GM18873 (cell line): ENCODE measurements around the gene SLC45A1.

Source experiments
- ATAC-seq: cut with Tn5 transposase; IDR thresholded peaks from one replicate; pipeline ENCODE4 v1.9.1; 2021; ENCODE audit warnings: mild to moderate bottlenecking, moderate library complexity, moderate number of reproducible peaks; ENCODE audit not compliant: unreplicated experiment, low FRiP score

SLC45A1 gene

DNA sequence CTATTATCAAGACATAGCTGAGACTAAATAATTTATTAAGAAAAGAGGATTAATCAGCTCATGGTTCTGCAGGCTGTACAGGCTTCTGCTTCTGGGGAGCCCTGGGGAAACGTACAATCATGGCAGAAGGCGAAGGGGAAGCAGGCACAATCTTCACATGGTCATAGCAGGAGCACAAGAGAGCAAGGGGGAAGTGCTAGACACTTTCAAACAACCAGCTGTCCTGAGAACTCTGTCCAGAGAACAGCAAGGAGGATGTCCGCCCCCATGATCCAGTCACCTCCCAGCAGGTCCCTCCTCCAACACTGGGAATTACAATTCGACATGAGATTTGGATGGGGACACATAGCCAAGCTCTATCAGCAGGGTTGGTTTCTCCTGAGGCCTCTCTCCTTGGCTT is 10.3 kb upstream of the SLC45A1 start:
- no peak for ATAC-seq

DNA sequence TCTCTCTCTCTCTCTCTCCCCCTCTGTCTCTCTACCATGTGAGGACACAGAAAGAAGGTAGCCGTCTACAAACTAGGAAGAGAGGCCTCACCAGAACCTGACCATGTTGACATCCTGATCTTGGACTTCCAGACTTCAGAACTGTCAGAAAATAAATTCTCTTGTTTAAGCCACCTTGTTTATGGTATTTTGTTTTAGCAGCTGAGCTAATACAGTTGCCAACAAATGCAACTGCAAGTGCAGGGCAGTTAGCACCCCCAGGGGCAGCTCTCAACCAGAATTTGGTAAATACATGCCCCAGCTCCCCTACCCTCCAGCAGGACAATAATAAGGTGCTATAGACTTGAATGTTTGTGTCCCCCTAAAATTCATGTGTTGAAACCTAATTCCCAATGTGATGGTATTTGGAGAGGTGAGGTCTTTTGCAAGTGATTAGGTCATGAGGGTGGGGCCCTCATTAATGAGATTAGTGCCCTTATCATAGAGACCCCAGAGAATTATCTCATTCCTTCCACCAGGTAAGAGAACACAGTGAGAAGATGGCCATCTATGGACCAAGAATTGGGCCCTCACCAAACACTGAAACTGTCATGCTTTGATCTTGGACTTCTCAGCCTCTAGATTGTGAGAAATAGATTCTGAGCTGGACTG is 6.7 kb upstream of the SLC45A1 start:
- no peak for ATAC-seq

DNA sequence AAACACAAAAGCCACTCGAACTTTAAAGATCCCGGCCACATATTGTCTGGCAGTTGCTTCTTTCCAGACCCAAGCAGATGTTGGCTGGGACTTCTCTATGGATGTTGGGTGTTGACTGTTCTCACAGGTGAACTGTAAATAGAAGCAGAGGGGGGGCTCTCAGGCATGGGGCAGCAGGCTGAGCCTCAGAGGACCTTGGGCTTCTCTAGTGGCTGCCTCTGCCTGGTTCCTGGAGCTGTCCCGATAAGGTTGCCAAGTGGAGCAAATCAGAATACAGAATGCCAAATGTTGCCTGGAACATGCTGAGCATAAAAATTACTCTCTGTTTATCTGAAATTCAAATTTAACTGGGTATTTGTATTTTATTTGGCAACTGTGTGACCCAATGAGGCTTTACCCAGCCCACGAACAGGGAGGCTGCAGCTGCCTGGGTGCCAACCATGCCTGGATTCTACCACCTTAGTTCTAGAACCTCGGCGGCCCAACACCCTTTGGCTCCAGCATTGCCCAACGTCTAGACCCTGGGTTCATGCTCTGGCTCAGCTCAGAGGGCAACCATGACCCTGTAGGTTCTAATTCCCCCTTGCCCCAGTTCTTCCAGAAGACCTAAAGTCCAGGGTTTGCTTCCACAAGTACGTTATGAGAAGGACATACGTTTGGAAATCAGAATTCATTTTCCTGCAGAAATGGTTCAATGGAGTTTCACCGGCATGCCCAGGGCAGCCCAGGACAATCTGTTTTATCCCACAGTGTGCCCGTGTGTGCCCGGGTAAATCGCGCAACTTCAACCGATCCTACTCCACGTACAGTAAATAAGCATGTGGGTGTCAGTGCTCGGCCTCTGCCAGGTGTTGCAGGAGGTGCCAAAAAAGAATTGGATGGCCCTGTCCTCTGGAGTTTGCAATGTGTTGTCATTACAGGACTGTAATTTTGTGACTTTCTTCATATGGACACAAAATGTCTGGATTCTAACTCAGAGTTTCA is 5.4 kb upstream of the SLC45A1 start:
- no peak for ATAC-seq

DNA sequence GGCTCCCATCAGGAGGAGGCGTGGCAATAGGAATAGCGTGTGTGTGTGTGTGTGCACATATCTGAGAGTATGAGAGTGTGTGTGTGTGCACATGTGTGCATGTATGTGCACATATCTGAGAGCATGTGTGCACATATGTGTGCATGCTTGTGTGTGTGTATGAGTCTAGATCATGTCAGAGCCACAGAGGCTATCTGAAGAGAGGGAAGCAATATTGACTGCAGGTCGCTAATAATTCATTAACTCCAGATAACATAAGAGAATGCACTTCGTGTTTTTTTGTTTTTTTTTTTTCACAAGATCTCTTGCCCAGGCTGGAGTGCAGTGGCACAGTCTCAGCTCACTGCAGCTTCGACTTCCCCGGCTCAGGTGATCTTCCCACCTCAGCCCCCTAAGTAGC is 4.7 kb upstream of the SLC45A1 start:
- ATAC-seq, result no peak

DNA sequence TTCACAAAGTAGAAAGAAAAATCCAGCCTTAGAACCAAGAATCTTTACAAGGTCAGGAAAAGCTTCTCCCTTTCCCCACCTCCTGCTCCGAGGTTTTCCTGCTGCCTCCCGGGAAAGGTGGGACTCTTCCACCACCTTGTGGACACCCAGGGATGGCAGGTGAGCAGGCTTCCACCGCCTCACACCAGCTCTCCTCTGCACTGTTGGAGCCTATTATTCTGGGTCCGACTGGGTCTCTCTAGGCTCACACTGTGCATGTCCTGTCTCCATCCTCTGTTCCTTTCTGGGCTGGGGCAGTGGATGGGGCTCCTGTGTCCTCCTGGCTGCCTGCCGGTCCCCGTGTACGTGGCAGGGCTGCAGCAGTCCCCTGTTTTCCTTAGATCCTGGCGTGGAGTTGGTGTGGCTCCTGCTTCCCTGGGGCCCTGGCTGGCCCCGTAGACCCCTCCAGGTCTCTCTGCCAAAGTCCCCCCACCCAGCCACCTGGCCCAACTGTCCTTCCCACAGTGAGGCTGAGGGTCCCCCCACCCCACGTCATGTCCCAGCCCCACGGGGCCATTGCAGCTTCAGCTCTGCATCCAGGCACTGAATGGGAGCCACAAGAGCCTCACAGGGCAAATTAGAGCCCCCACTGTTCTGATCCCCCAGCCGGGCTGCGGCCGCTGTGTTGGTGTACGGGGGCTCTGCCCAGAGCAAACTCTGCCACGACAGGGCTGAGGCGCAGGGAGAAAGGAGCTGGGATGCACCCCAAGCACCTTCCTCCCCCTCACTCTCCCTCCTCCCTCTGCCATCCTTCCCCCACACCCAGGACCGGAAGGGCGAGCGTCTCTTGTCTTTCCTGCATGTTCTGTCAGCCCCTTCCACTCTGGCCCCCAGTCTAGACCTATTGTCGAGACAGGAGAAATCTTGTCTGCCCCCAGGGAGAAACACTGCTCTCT is 3.3 kb upstream of the SLC45A1 start:
- no peak for ATAC-seq

DNA sequence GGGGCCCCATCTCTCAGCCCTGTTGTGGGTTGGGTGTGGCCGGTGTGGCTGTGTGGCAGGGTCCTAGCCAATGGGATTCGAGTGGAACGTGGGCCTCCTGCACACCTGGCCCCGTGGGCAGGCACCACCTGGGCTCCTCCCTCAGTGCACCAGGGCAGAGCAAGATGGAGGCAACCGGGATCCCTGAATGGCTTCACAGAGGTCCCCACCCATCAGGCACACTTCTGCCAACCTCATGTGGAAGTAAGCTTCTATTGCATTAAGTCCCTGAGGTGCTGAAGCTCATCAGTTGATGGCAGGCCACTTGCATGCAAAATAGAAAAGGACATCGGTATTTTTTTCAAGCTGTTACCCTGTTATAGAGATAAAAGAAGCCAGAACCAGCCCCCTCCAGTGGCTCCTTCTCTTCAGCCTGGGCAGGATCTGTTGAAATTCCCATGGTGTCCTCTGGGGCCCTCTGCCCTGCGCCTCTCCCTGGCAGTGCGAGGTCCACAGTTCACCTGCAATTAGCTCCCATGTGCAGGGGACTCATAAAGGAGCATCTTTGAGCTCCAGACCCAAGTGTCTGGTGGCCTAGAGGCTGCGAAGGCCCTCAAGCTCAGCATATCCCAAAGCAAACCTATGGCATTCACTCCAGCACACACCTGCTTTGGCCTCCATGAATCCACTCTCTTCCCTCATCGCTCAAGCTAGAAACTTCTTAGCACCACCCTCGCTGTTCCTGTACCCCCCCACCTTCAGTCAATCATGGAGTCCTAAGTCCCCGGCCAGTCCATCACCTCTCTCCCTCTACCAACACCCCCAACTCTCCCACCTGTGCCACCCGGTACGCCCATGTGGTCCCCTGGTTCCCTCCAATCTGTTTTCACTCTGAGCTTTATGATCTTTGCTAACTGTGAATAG is 2.1 kb upstream of the SLC45A1 start:
- ATAC-seq, result no peak

DNA sequence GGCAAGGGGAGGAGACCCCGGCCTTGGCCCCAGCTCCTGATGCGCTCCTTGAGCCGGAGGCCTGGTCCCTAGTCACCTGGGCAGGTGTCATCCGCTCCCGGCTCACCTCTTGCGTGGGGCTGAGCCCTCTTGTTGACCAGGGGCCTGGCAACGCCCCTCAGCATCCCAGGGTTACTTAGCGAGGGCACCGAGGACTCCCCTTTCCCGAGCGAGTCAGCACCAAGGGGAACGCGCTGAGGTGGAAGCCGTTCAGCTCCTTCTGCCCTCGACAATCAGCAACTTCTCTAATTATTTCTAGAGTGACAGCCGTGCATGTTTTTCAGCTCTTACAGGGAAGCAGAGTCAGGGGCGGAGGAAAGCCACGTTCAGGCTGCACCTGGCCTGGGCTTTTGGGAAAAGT is 522 bp downstream of the SLC45A1 start:
- no peak for ATAC-seq

DNA sequence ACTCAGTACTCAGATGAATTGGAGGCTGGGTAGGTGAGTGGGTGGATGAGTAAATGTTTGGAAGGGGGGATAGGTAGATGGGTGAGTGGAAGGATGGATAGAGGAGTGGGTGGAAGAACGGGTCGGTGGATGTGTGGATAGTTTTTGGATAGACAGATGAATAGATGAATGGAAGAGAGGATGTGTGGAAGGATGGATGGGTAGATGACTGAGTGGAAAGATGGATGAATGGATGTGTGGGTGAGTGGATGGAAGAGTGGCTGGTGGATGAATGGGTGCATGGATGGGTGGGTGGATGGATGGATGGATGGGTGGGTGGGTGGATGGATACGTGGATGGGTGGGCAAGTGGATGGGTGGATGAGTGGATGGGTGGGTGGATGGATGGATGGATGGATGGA is 3.7 kb downstream of the SLC45A1 start:
- ATAC-seq, result no peak

DNA sequence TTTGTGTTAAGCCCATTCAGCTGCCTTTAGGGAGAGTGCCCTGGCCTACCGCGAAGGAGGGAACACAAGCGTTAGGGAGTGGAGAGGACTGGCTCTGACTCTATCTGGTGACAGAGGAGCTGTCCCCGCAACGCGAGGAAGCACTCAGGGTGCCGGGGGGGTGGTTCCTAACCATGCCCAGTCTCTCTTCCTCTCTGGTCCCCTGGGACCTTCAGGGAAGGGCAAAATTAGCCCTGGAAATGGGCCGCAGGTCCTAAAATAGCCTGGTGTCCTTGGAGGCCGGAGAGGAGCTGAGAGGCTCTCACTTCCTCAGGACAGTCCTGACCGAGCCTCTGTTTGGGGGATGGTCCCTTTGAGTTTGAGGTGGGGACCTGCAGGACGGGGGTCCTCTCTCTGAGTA is 5.8 kb downstream of the SLC45A1 start:
- ATAC-seq, result no peak

DNA sequence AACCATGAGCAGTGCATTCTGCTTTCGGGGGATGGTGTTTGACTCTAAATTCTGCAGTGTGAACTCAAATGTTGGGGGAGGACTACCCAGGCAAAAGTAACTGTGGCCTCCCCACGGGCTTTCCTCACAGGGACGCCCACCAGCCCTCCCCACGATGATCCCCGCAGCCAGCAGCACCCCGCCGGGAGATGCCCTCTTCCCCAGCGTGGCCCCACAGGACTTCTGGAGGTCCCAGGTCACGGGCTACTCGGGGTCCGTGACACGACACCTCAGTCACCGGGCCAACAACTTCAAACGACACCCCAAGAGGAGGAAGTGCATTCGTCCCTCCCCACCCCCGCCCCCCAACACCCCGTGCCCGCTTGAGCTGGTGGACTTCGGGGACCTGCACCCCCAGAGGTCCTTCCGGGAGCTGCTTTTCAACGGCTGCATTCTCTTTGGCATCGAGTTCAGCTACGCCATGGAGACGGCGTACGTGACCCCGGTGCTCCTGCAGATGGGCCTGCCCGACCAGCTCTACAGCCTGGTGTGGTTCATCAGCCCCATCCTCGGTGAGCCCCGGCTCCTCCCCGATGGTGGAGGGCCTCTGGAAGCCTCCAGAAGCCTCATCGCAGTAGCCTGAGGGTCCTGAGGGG is 6.4 kb downstream of the SLC45A1 start:
- no peak for ATAC-seq

DNA sequence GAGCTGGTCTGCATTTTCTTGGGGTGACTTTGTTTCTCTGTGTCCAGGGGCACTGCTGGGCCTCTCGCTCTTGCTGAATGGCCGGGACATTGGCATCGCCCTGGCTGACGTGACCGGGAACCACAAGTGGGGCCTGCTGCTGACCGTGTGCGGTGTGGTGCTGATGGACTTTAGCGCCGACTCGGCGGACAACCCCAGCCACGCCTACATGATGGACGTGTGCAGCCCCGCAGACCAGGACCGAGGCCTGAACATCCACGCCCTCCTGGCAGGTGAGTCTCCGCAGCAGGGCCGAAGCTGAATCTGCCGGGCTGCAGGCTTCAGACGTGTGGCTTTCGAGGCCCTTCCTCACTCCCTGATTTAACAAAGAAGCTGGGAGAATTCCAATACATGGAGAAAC is 7.9 kb downstream of the SLC45A1 start:
- ATAC-seq, result no peak

DNA sequence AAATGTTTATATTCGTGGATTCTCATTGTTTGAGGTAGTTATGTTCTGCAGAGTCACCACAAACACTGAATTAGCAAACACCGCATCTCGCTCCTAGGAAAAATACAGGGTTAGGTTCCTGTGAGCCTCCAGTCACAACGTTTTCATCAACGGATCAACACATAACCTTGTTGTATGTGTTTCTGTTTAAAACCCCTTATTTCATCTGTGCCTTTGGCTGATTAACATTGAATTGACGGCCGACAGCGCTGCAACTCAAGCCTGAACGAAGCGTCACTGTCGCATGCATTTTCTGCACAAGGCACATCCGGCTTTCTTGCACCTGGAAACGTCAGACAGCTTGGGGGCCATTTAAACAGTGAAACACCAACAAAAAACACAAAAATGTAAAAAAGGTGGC is 8.4 kb downstream of the SLC45A1 start:
- ATAC-seq, result no peak

DNA sequence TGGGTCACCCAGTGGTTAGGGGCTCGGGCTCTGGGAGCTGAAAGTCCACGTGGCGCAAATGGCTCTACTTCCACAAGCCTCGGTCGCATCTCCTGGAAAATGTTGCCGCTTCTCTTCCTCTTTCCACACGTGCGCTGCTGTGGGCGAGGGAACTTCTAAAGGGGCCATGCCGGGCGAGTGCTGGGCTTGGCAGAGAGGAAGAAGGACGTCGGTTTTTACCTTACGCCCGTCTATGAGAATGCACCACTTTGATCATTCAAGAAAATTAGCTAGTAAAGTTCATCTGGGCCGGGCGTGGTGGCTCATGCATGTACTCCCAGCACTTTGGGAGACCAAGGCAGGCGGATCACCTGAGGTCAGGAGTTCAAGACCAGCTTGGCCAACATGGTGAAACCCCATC is 10.4 kb downstream of the SLC45A1 start:
- no peak for ATAC-seq

DNA sequence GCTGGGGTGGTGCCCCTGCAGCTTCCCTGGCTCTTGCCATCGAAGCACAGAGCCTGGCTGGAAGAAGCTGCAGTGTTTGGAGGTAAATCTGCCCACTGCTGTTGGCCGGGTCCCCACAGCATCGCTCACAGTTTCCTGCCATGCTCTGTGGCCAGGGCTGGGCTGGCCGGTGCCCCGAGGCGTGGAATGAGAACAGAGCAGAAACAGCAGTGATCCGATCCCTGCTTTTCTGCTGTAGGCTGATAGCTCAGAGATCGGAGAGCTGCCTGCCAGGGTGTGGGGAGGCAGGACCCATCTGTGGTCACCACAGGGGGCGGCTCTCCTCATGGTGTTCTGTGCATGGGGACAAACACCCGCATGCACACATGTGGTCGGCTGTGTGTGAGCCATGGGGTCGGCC is 11.5 kb downstream of the SLC45A1 start:
- ATAC-seq, result no peak

DNA sequence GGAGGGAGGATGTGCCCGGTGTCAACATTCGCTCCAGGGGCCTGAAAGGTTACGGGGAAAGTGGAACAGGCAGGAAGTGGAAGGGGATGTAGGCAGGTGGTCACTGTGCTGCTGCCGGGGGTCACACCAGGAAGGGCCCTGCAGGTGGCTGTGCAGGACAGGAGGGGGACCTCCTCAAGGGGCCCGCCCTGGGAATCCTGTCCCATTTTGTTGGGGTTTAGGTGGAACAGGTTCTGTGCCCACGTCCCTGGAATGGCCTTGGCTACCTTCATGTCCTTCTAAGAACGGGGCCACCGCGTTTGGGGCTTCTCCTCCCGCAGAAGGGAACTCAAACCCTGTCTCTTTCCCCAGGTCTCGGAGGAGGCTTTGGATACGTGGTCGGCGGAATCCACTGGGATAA is 11.9 kb downstream of the SLC45A1 start:
- ATAC-seq, result no peak

DNA sequence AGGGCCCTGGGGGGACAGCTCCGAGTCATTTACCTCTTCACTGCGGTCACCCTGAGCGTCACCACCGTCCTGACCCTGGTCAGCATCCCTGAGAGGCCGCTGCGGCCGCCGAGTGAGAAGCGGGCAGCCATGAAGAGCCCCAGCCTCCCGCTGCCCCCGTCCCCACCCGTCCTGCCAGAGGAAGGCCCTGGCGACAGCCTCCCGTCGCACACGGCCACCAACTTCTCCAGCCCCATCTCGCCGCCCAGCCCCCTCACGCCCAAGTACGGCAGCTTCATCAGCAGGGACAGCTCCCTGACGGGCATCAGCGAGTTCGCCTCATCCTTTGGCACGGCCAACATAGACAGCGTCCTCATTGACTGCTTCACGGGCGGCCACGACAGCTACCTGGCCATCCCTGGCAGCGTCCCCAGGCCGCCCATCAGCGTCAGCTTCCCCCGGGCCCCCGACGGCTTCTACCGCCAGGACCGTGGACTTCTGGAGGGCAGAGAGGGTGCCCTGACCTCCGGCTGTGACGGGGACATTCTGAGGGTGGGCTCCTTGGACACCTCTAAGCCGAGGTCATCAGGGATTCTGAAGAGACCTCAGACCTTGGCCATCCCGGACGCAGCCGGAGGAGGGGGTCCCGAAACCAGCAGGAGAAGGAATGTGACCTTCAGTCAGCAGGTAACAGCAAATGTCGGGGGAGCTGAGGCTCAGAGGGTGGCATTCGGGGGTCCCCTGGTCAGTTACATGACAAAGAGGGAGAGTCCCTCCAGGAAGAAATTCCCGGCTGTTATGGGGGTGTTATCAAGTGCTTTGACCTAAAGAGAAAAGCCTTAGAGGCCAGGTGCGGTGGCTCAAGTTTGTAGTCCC is 12.6 kb downstream of the SLC45A1 start:
- ATAC-seq, result no peak

DNA sequence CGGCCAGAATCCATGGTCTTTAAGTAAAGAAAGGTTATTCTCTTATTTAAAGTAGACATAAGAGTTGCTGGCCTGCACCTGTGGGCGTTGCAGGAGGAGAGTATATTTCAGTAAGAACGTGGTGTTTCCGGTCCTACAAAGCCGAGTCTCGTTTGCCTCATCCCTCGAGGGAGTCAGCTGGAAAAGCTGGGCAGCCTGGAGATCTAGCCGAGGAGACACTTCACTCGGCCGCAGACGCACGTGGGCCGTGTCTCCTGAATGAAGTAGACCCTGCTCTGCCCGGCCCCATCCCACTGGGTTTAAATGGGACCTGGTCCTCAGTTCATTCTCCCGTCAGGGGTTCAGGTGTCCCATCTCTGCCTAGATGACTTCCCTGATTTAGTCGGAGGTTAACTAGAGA is 14.9 kb downstream of the SLC45A1 start:
- no peak for ATAC-seq

DNA sequence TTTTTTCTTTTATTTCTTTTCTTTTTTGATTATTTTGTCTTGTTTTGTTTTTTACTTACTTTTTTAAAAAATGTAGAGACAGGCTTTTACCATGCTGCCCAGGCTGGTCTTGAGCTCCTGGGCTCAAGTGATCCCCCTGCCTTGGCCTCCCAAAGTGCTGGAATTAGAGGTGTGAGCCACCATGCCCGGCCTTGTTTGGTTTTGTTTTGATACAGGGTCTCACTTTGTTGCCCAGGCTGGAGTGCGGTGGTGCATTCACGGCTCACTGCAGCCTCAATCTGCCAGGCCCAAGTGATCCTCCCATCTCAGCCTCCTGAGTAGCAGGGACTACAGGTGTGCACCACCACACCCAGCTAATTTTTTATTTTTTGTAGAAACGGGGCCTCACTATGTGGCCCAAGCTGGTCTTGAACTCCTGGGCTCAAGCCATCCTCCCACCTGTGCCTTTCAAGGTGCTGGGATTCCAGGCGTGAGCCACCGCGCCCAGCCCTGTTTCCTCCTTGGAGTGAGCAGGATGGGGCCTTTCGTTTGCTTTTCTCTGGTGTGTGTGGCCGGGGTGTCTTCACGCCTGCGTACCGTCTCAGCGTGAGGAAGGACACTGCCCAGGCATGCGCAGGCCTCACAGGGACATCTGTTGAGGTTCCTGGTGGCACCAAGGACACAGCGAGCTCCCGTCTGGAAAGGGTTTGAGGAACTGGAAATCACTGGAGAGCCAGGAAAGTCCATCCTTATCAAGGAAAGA is 15.5 kb downstream of the SLC45A1 start:
- ATAC-seq, result no peak
